Panc1 (cell line): ENCODE data around the gene SPACA5. TPM values are rescaled to one million over a fixed set of nuclear protein-coding genes. Genes with fewer than 3 reads are reported as not detected.

Source experiments
- ATAC-seq: fragments of 200-7000 bp; cut with Tn5 transposase; 2 replicates; pipeline ENCODE4 v1.9.1; 2020; ENCODE audit warnings: mild to moderate bottlenecking, moderate library complexity
- BruUV-seq: library from RNA; stranded (reverse); fragments of 400-500 nt; replicated peaks from 2 replicates; lab custom pipeline; 2021; lab: Mats Ljungman, UMichigan
- CTCF ChIA-PET: fragments of 300-600 bp; sonication (Branson Sonifier 250); formaldehyde crosslinking; loops from one replicate; lab custom pipeline; 2022; ENCODE audit warnings: antibody characterized with exemption; lab: Charles Lee
- POLR2A ChIA-PET: fragments of 300-600 bp; sonication (Branson Sonifier 250); formaldehyde crosslinking; loops from one replicate; lab custom pipeline; 2022; ENCODE audit warnings: antibody characterized with exemption; lab: Charles Lee
- DNase-seq: peaks from one replicate; pipeline ENCODE4 v3.0.0-alpha.2; 2010; ENCODE audit warnings: low read depth, low spot score
- H3K27ac ChIP-seq: 2 replicates; pipeline ENCODE4 v1.5.1; 2011; ENCODE audit warnings: mild to moderate bottlenecking, low read length, inconsistent platforms
- H3K27me3 ChIP-seq: fragments of 200-500 bp; sonication (Bioruptor generic); 2 replicates; pipeline ENCODE4 v1.6.0; 2014; ENCODE audit warnings: low read length, inconsistent platforms; ENCODE audit not compliant: control insufficient read depth, insufficient read depth
- H3K36me3 ChIP-seq: fragments of 200-500 bp; sonication (Bioruptor generic); 2 replicates; pipeline ENCODE4 v1.5.1; 2014; ENCODE audit warnings: inconsistent platforms, mild to moderate bottlenecking, low read length, moderate library complexity; ENCODE audit not compliant: control insufficient read depth, insufficient read depth
- H3K4me1 ChIP-seq: 2 replicates; pipeline ENCODE4 v1.5.1; 2011; ENCODE audit warnings: inconsistent platforms, mild to moderate bottlenecking, low read length, moderate library complexity; ENCODE audit not compliant: control insufficient read depth, insufficient read depth
- H3K4me3 ChIP-seq, 2 experiments: 2 replicates each; pipeline ENCODE4 v1.5.1; 2011 to 2012; ENCODE audit warnings: low read depth in 2 of 2, low read length in 2 of 2, mild to moderate bottlenecking in 2 of 2, inconsistent platforms in 1 of 2, moderate library complexity in 1 of 2
- H3K9me3 ChIP-seq: fragments of 200-500 bp; sonication (Bioruptor generic); 2 replicates; pipeline ENCODE4 v1.5.1; 2014; ENCODE audit warnings: low read depth, mild to moderate bottlenecking, inconsistent platforms, low read length, moderate library complexity; ENCODE audit not compliant: control insufficient read depth, insufficient read depth
- POLR2AphosphoS5 ChIP-seq: IDR thresholded peaks from 2 replicates; pipeline ENCODE4 v1.6.1; 2012; ENCODE audit warnings: mild to moderate bottlenecking, low read depth, low read length, moderate library complexity
- SIN3A ChIP-seq: IDR thresholded peaks from 2 replicates; pipeline ENCODE4 v1.6.1; 2012; ENCODE audit warnings: low read depth, mild to moderate bottlenecking, low read length, moderate library complexity, borderline replicate concordance; ENCODE audit not compliant: insufficient read depth
- TCF7L2 ChIP-seq: IDR thresholded peaks from 2 replicates; pipeline ENCODE4 v1.6.1; 2011; ENCODE audit warnings: mild to moderate bottlenecking, low read depth, low read length, inconsistent platforms
- in situ Hi-C: cut with HindIII; loops from 2 replicates; pipeline ENCODE4 v1.10.0; 2016; ENCODE audit warnings: low sequenced_read_pairs, low pct_unique_long_range_greater_than_20kb
- intact Hi-C: fragments of 100-400 bp; cut with micrococcal nuclease; formaldehyde crosslinking; loops from one replicate; pipeline ENCODE4 v1.10.0; 2022; ENCODE audit not compliant: unreplicated experiment
- total RNA-seq: library from RNA; stranded (reverse); gene quantifications from one replicate; pipeline ENCODE4 v1.2.1, GENCODE V29; 2021; ENCODE audit not compliant: unreplicated experiment
- TF ChIP-seq, protein P1 (sequence below): fragments of 450-650 bp; IDR thresholded peaks from 2 replicates; pipeline ENCODE4 v1.5.1; 2017; ENCODE audit warnings: mild to moderate bottlenecking
- TF ChIP-seq, protein P2 (sequence below), 2 experiments: IDR thresholded peaks; 2 replicates each; pipeline ENCODE4 v1.6.1; 2011 to 2012; ENCODE audit warnings: low read depth in 2 of 2, control low read depth in 1 of 2, low read length in 1 of 2, mild to moderate bottlenecking in 1 of 2, moderate library complexity in 1 of 2; ENCODE audit not compliant: insufficient read depth in 1 of 2

The SPACA5 gene
- total RNA-seq, 1 experiment from 2014 or later, result not detected

DNA sequence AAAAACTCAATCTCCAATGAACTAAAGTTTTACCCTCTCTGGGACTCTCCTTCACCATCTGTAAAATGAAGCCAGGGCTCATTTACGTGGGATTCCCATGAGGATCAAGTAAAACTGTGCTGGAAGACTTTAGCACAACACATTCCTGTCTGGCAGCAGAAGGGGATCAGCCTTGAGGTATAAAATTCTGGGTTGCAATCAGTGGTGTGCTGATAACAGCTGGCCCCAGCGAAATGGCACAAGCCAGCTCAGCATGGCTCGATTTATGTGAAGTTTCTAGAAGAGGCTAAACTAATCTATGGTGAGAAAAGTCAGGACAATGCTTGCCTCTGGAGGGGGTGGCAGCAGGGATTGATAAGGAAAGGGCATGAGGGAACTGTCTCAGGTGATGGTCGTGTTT, 36.3 kb downstream of the SPACA5 start:
- no peak for DNase-seq
- CTCF ChIA-PET, result no interaction called here
- no peaks in the 10 kb centered on the region for H3K4me1 ChIP-seq
- intact Hi-C loops, result no loop called here
- no peak overlapping the region for H3K27ac ChIP-seq
- H3K4me3 ChIP-seq, result no peak overlapping the region
- H3K27me3 ChIP-seq, result no peaks in the 10 kb centered on the region
- H3K36me3 ChIP-seq, result no peaks in the 10 kb centered on the region
- H3K9me3 ChIP-seq, result no peaks in the 10 kb centered on the region
- ATAC-seq, result no peak
- POLR2A ChIA-PET, result no interaction called here
- no TSS peak for BruUV-seq
- in situ Hi-C loops, result no loop called here
- TF ChIP-seq TCF7L2 (no peak), POLR2AphosphoS5 (no peak)

DNA sequence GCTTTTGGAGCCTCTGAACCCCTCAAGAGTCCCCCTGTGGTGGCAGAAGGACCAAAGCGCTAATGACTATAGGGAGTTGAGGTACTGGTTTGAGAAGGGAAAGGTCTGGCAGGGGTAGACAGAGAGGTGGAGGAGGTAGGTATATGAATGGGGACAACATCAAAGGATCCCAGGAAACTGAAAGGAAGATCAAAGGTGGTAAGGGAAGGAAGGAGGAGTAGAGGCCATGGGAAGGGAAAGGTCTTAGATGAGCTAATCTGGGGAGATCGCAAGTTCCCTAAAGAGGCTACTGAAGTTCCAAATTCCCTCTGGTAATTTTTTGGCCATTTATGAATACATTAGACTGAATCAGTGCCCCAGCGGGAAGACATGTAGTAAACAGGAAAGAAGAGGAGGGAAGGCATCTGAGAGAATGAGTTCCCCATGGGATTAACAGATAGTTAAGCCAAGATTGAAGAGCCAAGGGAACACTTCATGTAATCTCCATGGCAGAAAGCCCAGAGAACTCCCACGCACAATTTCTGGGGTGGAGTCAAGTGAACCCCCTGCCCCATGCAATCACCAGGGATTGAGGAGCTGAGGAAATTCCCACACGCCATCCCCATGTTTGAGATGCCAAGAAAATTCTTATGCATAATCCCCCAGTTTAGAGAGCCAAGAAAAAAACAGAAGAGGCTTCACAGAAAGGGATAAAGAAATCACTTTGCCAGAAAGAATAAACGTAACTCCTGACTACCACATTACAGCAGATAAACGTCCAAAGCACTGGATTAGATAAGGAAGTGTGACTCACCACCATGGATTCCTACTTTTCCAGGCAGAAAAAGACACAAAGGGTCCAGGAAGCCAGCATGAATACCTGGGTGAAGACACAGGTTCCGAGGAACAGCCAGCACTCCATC, 38.9 kb downstream of the SPACA5 start:
- ChIA-PET POLR2A (no interaction called here), CTCF (no interaction called here)
- H3K4me1 ChIP-seq, result no peaks in the 10 kb centered on the region
- TF ChIP-seq, protein P1, sequence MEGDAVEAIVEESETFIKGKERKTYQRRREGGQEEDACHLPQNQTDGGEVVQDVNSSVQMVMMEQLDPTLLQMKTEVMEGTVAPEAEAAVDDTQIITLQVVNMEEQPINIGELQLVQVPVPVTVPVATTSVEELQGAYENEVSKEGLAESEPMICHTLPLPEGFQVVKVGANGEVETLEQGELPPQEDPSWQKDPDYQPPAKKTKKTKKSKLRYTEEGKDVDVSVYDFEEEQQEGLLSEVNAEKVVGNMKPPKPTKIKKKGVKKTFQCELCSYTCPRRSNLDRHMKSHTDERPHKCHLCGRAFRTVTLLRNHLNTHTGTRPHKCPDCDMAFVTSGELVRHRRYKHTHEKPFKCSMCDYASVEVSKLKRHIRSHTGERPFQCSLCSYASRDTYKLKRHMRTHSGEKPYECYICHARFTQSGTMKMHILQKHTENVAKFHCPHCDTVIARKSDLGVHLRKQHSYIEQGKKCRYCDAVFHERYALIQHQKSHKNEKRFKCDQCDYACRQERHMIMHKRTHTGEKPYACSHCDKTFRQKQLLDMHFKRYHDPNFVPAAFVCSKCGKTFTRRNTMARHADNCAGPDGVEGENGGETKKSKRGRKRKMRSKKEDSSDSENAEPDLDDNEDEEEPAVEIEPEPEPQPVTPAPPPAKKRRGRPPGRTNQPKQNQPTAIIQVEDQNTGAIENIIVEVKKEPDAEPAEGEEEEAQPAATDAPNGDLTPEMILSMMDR, result no peak
- TF ChIP-seq TCF7L2, result no peak
- no peak for TF ChIP-seq SIN3A
- TF ChIP-seq, protein P2, sequence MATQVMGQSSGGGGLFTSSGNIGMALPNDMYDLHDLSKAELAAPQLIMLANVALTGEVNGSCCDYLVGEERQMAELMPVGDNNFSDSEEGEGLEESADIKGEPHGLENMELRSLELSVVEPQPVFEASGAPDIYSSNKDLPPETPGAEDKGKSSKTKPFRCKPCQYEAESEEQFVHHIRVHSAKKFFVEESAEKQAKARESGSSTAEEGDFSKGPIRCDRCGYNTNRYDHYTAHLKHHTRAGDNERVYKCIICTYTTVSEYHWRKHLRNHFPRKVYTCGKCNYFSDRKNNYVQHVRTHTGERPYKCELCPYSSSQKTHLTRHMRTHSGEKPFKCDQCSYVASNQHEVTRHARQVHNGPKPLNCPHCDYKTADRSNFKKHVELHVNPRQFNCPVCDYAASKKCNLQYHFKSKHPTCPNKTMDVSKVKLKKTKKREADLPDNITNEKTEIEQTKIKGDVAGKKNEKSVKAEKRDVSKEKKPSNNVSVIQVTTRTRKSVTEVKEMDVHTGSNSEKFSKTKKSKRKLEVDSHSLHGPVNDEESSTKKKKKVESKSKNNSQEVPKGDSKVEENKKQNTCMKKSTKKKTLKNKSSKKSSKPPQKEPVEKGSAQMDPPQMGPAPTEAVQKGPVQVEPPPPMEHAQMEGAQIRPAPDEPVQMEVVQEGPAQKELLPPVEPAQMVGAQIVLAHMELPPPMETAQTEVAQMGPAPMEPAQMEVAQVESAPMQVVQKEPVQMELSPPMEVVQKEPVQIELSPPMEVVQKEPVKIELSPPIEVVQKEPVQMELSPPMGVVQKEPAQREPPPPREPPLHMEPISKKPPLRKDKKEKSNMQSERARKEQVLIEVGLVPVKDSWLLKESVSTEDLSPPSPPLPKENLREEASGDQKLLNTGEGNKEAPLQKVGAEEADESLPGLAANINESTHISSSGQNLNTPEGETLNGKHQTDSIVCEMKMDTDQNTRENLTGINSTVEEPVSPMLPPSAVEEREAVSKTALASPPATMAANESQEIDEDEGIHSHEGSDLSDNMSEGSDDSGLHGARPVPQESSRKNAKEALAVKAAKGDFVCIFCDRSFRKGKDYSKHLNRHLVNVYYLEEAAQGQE (IDR thresholded peaks at IDR 0.05; ENCODE audit: insufficient read depth in 1 of 2, low read depth in 2 of 2, low read length in 1 of 2), result no peak
- TF ChIP-seq POLR2AphosphoS5, result no peak
- no peak for DNase-seq
- BruUV-seq, result no TSS peak
- intact Hi-C loops, result no loop called here
- ATAC-seq, result no peak
- H3K27me3 ChIP-seq, result no peaks in the 10 kb centered on the region
- H3K9me3 ChIP-seq, result no peaks in the 10 kb centered on the region
- H3K27ac ChIP-seq, result no peak overlapping the region
- H3K4me3 ChIP-seq, result no peak overlapping the region
- no peaks in the 10 kb centered on the region for H3K36me3 ChIP-seq
- in situ Hi-C loops, result no loop called here

DNA sequence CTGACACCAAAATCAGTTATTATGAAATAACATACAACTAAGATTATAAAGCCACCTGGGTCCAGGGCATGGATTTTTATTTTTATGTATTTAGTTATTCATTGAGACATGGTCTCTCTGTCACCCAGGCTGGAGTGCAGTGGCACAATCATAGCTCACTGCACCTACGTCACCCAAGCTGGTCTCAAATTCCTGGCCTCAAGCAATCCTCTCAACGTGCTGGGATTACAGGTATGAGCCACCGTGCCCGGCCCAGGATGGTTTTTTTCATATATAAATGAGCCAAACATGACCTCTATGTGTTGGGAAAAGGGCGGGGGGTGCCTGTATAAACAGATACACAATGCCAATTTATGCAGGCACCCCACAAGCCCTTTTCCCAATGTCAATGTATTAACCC, 40.1 kb downstream of the SPACA5 start:
- no peak overlapping the region for H3K4me3 ChIP-seq
- TF ChIP-seq POLR2AphosphoS5 (no peak), SIN3A (no peak), TCF7L2 (no peak)
- TF ChIP-seq, protein P1, result no peak
- TF ChIP-seq, protein P2 (IDR thresholded peaks at IDR 0.05; ENCODE audit: insufficient read depth in 1 of 2, low read depth in 2 of 2, low read length in 1 of 2), result no peak
- no peaks in the 10 kb centered on the region for H3K4me1 ChIP-seq
- CTCF ChIA-PET, result no interaction called here
- H3K36me3 ChIP-seq, result no peaks in the 10 kb centered on the region
- no TSS peak for BruUV-seq
- H3K9me3 ChIP-seq, result no peaks in the 10 kb centered on the region
- H3K27me3 ChIP-seq, result no peaks in the 10 kb centered on the region
- ATAC-seq, result no peak
- POLR2A ChIA-PET, result no interaction called here
- intact Hi-C loops (no loop called here), in situ Hi-C loops (no loop called here)
- no peak overlapping the region for H3K27ac ChIP-seq
- no peak for DNase-seq
